GM18867 (cell line): ENCODE measurements around the gene LMX1B.

Source experiments
- ATAC-seq: cut with Tn5 transposase; IDR thresholded peaks from one replicate; pipeline ENCODE4 v1.9.1; 2021; ENCODE audit warnings: mild to moderate bottlenecking, moderate library complexity; ENCODE audit not compliant: unreplicated experiment

The LMX1B gene

GRCh38 chr9:126734877-126735276 lies 121.1 kb downstream of the LMX1B start:
- ATAC-seq: no peak

- ATAC-seq: no peak
These were observed 121.8 kb downstream of the LMX1B start for GRCh38 chr9:126735482-126735881.

- no peak for ATAC-seq
These were observed 124.8 kb downstream of the LMX1B start for GRCh38 chr9:126738553-126738952.

- ATAC-seq: no peak
These were observed 129.3 kb downstream of the LMX1B start for GRCh38 chr9:126743041-126743440.

GRCh38 chr9:126745574-126746411 lies 132.1 kb downstream of the LMX1B start:
- ATAC-seq: no peak
